Fibroblast of villous mesenchyme (primary cell): Measurements from ENCODE around the gene HMGN5. TPM values are rescaled to one million over a fixed set of nuclear protein-coding genes. Genes with fewer than 3 reads are reported as not detected.

Source experiments
- DNase-seq: peaks from one replicate; pipeline ENCODE4 v3.0.0-alpha.2; 2010; ENCODE audit warnings: low read depth
- H3K4me3 ChIP-seq: 2 replicates; pipeline ENCODE4 v1.5.1; 2011; ENCODE audit warnings: low read depth, mild to moderate bottlenecking, low read length
- CTCF ChIP-seq: IDR thresholded peaks from 2 replicates; pipeline ENCODE4 v1.5.1; 2012; ENCODE audit warnings: low read depth, mild to moderate bottlenecking, low read length; ENCODE audit not compliant: insufficient read depth
- total RNA-seq: library from RNA; depleted of rRNA; stranded (reverse); fragments of >200 nt; gene quantifications from 2 replicates; pipeline ENCODE4 v1.2.3, GENCODE V29; 2012

Gene HMGN5
- total RNA-seq, 1 donor = 0.43 TPM

GRCh38 chrX:81202943-81203342 is 1.2 kb upstream of the HMGN5 start:
- H3K4me3 ChIP-seq = peak overlapping the region; percentile 70
- TF ChIP-seq CTCF = no peak
- DNase-seq = no peak

GRCh38 chrX:81202456-81202819 is 725 bp upstream of the HMGN5 start:
- DNase-seq = no peak
- no peak for TF ChIP-seq CTCF

GRCh38 chrX:81201071-81201470 is 642 bp downstream of the HMGN5 start:
- peak; percentile 22 for DNase-seq
- H3K4me3 ChIP-seq = peak overlapping the region; percentile 70
- TF ChIP-seq CTCF = no peak

More at GRCh38 chrX:81202456-81202819, 725 bp upstream of the HMGN5 start:
- peak overlapping the region; percentile 70 for H3K4me3 ChIP-seq

GRCh38 chrX:81195712-81196111 is 6.0 kb downstream of the HMGN5 start:
- no peak overlapping the region for H3K4me3 ChIP-seq
- TF ChIP-seq CTCF = peak; percentile 65
- DNase-seq = peak; percentile 58

GRCh38 chrX:81195259-81195658 is 6.5 kb downstream of the HMGN5 start:
- no peak for TF ChIP-seq CTCF
- no peak overlapping the region for H3K4me3 ChIP-seq
- no peak for DNase-seq

- peak; percentile 27 for DNase-seq
- H3K4me3 ChIP-seq = no peak overlapping the region
- peak; percentile 17 for TF ChIP-seq CTCF
These were observed 27.4 kb downstream of the HMGN5 start for GRCh38 chrX:81174286-81174685.

- TF ChIP-seq CTCF = no peak
- H3K4me3 ChIP-seq = no peak overlapping the region
- DNase-seq = no peak
These were observed 33.3 kb downstream of the HMGN5 start for GRCh38 chrX:81168391-81168790.
